Uterus (tissue), 2 donors: ENCODE data around the gene TUBB4B.

Source experiments
- POLR2A ChIP-seq, 2 donors: fragments of 450-650 bp; IDR thresholded peaks; one replicate each; pipeline ENCODE4 v1.6.1; 2016; ENCODE audit warnings: antibody characterized with exemption in 2 of 2, mild to moderate bottlenecking in 1 of 2, moderate library complexity in 1 of 2
- TF ChIP-seq, protein P1 (sequence below), 4 experiments: fragments of 200-600 bp in 2 of 4; fragments of 450-650 bp in 2 of 4; sonication (generic) in 2 of 4; IDR thresholded peaks; one replicate each; pipeline ENCODE4 v1.5.1; 2016 to 2019; ENCODE audit warnings: antibody characterized with exemption in 4 of 4, mild to moderate bottlenecking in 2 of 4, moderate library complexity in 1 of 4

- TF ChIP-seq, protein P1, sequence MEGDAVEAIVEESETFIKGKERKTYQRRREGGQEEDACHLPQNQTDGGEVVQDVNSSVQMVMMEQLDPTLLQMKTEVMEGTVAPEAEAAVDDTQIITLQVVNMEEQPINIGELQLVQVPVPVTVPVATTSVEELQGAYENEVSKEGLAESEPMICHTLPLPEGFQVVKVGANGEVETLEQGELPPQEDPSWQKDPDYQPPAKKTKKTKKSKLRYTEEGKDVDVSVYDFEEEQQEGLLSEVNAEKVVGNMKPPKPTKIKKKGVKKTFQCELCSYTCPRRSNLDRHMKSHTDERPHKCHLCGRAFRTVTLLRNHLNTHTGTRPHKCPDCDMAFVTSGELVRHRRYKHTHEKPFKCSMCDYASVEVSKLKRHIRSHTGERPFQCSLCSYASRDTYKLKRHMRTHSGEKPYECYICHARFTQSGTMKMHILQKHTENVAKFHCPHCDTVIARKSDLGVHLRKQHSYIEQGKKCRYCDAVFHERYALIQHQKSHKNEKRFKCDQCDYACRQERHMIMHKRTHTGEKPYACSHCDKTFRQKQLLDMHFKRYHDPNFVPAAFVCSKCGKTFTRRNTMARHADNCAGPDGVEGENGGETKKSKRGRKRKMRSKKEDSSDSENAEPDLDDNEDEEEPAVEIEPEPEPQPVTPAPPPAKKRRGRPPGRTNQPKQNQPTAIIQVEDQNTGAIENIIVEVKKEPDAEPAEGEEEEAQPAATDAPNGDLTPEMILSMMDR (IDR thresholded peaks at IDR 0.05), result no peak
- no peak for TF ChIP-seq POLR2A (IDR thresholded peaks at IDR 0.05)
Observed at GRCh38 chr9:137221095-137221505, 20.0 kb upstream of the TUBB4B start.
